Activated CD4-positive, alpha-beta T cell treated with anti-CD3 and anti-CD28 coated beads, Interleukin-2, amount 50 U/mL, for 48 hours (primary cell): ENCODE results near the gene CAMSAP3.
"Not testable (repeated sequence)": the region's sequence is repeated elsewhere in the genome, so short reads cannot be mapped to it uniquely, and the experiment has no call there.

Source experiments
- DNase-seq, 2 experiments: peaks; one replicate each; pipeline ENCODE4 v3.0.0-alpha.2; 2020

Gene CAMSAP3

GRCh38 chr19:7595466-7596133, at the start of gene CAMSAP3:
CAMSAP3 (plus strand) TSS chr19:7595863; CDS start chr19:7596003, 140 bp downstream.
- peak; percentile 32 to 44 for DNase-seq

- DNase-seq = no peak
These were observed 49.8 kb upstream of the CAMSAP3 start for GRCh38 chr19:7545904-7546303.

- no peak for DNase-seq
These were observed 48.5 kb upstream of the CAMSAP3 start for GRCh38 chr19:7547159-7547558.

GRCh38 chr19:7549429-7550148, 46.1 kb upstream of the CAMSAP3 start:
- no peak for DNase-seq

- DNase-seq = no peak
These were observed 45.4 kb upstream of the CAMSAP3 start for GRCh38 chr19:7550169-7550770.

- peak; percentile 18 to 25 for DNase-seq
These were observed 44.5 kb upstream of the CAMSAP3 start for GRCh38 chr19:7550987-7551761.

GRCh38 chr19:7552781-7553180, 42.9 kb upstream of the CAMSAP3 start:
- no peak for DNase-seq

GRCh38 chr19:7554565-7554964, 41.1 kb upstream of the CAMSAP3 start:
- no peak for DNase-seq

GRCh38 chr19:7554990-7555864, 40.4 kb upstream of the CAMSAP3 start:
- peak; percentile 38 to 43 for DNase-seq

- DNase-seq = no peak
These were observed 38.9 kb upstream of the CAMSAP3 start for GRCh38 chr19:7556696-7557315.

GRCh38 chr19:7558667-7559066, 37.0 kb upstream of the CAMSAP3 start:
- DNase-seq = no peak

- DNase-seq = no peak
These were observed 36.6 kb upstream of the CAMSAP3 start for GRCh38 chr19:7559102-7559501.

- no peak for DNase-seq
These were observed 35.4 kb upstream of the CAMSAP3 start for GRCh38 chr19:7560255-7560654.

GRCh38 chr19:7561325-7561724, 34.3 kb upstream of the CAMSAP3 start:
- no peak for DNase-seq

- no peak for DNase-seq
These were observed 32.8 kb upstream of the CAMSAP3 start for GRCh38 chr19:7562646-7563393.

- no peak for DNase-seq
These were observed 30.8 kb upstream of the CAMSAP3 start for GRCh38 chr19:7564866-7565265.

- no peak for DNase-seq
These were observed 30.3 kb upstream of the CAMSAP3 start for GRCh38 chr19:7565332-7565731.

- no peak for DNase-seq
These were observed 24.9 kb upstream of the CAMSAP3 start for GRCh38 chr19:7570761-7571160.

- no peak for DNase-seq
These were observed 20.1 kb upstream of the CAMSAP3 start for GRCh38 chr19:7575434-7576040.

GRCh38 chr19:7577422-7577821, 18.2 kb upstream of the CAMSAP3 start:
- DNase-seq = not testable (repeated sequence)

GRCh38 chr19:7578127-7578526, 17.5 kb upstream of the CAMSAP3 start:
- DNase-seq = no peak
